RWPE1 (cell line): ENCODE data around the gene STK38.
"Not testable (repeated sequence)": the region's sequence is repeated elsewhere in the genome, so short reads cannot be mapped to it uniquely, and the experiment has no call there.

Source experiments
- CTCF ChIA-PET: fragments of 350-600 bp; sonication (Branson Sonifier 250); formaldehyde crosslinking; extraction: SDS; loops from one replicate; lab custom pipeline; 2021; lab: Yijun Ruan, JAX
- POLR2A ChIA-PET: fragments of 400-600 bp; formaldehyde crosslinking; extraction: SDS; loops from one replicate; lab custom pipeline; 2020; ENCODE audit warnings: antibody characterized with exemption; ENCODE audit not compliant: low non-redundant PET; lab: Yijun Ruan, JAX
- DNase-seq: peaks from one replicate; pipeline ENCODE4 v3.0.0; 2012; ENCODE audit warnings: low spot score
- H3K27ac ChIP-seq: fragments of 450-650 bp; 2 replicates; pipeline ENCODE4 v1.5.1; 2017
- TF ChIP-seq, protein P1 (sequence below): fragments of 450-650 bp; conservative IDR thresholded peaks from 2 replicates; pipeline ENCODE4 v1.5.1; 2017; ENCODE audit warnings: low read depth, mild to moderate bottlenecking

The STK38 gene

DNA sequence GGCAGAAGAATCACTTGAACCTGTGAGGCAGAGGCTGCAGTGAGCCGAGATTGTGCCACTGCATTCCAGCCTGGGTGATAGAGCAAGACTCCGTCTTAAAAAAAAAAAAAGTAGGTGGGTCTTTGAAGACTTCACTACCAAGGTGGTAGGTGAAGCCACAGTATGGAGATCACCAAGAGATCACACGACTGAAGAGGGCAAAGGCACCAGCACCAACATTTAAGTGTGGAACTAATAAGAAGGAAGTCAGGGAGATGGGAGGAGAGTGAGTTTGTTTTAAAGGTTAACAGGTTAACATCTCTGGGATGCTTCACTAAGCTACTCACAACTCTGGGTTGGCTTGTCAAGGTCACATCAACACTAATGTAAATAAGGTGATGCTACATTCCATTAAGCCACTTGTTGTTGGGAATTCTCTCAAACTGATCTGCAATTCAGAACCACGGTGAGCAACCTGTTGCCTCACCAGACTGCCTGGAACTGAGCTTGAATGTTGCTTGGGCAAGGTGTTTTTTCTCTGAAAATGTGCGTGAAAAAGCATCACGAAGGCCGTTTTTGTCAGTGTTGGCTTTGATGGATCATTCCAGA is 55.8 kb downstream of the STK38 start:
- no peak overlapping the region for H3K27ac ChIP-seq
- POLR2A ChIA-PET: no interaction called here
- DNase-seq: no peak
- CTCF ChIA-PET: no interaction called here
- TF ChIP-seq, protein P1, sequence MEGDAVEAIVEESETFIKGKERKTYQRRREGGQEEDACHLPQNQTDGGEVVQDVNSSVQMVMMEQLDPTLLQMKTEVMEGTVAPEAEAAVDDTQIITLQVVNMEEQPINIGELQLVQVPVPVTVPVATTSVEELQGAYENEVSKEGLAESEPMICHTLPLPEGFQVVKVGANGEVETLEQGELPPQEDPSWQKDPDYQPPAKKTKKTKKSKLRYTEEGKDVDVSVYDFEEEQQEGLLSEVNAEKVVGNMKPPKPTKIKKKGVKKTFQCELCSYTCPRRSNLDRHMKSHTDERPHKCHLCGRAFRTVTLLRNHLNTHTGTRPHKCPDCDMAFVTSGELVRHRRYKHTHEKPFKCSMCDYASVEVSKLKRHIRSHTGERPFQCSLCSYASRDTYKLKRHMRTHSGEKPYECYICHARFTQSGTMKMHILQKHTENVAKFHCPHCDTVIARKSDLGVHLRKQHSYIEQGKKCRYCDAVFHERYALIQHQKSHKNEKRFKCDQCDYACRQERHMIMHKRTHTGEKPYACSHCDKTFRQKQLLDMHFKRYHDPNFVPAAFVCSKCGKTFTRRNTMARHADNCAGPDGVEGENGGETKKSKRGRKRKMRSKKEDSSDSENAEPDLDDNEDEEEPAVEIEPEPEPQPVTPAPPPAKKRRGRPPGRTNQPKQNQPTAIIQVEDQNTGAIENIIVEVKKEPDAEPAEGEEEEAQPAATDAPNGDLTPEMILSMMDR: no peak

DNA sequence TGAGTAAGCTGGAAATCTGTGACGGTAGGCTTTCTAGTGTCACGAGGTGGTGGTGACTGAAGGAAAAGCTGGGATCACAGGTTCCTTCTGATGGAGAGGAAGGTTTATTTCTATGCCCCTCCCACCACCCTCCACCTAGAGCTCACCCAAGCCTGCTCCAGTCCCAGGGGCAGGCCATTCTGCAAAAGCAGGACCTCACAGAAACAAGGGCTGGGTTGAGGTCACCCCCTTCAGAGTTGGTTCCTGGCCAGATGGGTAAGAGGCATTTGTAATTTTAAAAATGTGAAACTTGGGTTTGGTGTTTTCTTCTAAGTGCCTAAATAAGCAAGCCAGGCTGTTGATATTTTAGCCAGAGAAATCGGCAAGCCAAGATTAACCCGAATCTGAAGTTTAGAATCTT is 57.9 kb downstream of the STK38 start:
- H3K27ac ChIP-seq: no peak overlapping the region
- CTCF ChIA-PET: no interaction called here
- TF ChIP-seq, protein P1: no peak
- POLR2A ChIA-PET: interaction anchor here (0.6 kb wide), 1 partner anchor 26 kb away, joined by 4 read pairs; no protein-coding TSS in a partner anchor
- DNase-seq: no peak

DNA sequence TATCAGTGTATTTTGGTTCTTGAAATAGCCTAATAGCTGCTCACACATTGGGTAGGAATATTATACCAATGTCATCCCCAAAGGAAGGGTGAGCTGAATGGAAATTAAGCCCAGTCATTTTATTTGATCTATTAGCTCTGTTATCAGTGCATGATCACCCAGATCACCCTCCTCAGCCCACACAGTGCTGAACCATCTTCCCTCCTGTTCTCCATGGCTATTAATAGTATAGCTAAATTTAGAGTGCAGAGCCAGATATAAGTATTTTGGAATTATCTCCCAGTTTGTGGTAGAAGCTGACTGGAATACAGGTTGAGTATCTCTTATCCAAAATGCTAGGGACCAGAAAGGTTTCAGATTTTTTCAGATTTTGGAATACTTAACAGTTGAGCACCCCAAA is 59.1 kb downstream of the STK38 start:
- no peak overlapping the region for H3K27ac ChIP-seq
- TF ChIP-seq, protein P1: no peak
- POLR2A ChIA-PET: no interaction called here
- DNase-seq: no peak
- CTCF ChIA-PET: no interaction called here

DNA sequence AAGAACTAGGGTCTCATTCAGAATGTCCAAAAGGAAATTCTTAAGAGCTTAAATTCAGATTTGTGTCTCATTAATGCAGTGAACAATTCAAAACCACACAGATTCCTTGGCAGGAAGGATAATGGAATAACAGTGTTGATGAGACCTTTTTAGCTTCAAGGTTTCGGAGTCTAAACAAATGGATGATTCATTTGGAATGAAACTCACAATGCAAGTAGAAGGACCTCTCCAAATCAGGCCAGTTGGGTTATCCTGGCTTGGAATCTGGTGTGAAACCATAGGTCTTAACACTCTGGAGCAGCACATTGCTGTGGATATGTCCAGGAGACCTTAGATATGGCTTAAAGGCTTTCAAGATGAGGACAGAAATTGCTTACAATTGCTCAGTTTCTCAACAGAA is 59.6 kb downstream of the STK38 start:
- H3K27ac ChIP-seq: no peak overlapping the region
- TF ChIP-seq, protein P1: no peak
- ChIA-PET POLR2A (no interaction called here), CTCF (no interaction called here)
- no peak for DNase-seq

DNA sequence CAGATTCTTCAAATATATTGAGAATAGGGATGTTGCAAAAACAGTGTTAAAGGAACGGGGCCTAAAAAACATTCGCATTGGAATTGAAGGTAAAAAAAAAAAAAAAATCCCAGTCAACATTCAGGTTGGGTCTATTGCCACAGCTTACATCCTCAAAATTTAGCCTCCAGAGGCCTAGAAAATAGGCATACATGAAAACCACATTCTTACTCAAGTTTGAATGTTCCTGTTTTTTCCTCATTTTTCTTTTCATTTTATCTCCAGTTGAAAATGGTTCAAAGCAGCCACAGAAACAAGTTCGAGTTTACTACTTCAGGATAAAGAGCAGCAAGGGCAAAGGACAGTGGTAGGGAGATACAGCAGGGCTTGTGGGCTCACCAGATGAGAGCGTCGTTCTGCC is 62.5 kb downstream of the STK38 start:
- no peak for DNase-seq
- TF ChIP-seq, protein P1: no peak
- POLR2A ChIA-PET: no interaction called here
- H3K27ac ChIP-seq: no peak overlapping the region
- CTCF ChIA-PET: interaction anchor here (0.6 to 0.7 kb wide), 4 partner anchors 76 to 1816 kb away, joined by 3 to 4 read pairs (median 3); no protein-coding TSS in a partner anchor

DNA sequence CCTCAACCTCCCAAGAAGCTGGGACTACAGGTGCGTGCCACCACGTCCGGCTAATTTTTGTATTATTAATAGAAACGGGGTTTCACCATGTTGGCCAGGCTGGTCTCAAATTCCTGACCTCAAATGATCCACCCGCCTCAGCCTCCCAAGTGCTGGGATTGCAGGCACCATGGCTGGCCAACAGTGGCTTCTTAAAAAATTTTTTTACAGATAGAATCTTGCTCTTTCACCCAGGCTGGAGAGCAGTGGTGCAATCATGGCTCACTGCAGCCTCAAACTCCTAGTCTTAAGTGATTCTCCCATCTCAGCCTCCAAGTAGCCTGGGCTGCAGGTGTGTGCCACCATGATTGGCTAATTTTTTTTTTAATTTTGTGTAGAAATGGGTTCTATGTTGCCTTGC is 64.0 kb downstream of the STK38 start:
- CTCF ChIA-PET, DNase-seq, H3K27ac ChIP-seq, POLR2A ChIA-PET: not testable (repeated sequence)

DNA sequence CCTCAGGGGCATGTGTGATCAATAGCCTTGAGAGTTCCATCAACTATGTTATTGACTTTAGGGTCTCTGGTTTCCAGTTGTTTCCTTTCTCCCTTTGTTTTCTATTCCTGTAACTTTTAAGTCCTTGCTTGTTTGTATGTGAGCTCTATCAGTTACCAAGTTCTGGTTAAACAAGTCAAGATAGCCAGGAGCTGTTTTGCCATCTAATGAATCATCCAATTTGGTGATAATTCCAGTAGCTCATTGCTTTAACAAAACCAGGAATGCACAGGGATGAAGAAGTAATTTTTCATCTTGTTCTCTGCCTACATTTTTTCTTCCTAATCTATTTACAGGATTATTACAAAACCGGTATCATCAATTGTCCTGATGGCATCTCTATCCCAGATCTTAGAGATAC is 68.0 kb downstream of the STK38 start:
- TF ChIP-seq, protein P1: no peak
- DNase-seq: no peak
- no peak overlapping the region for H3K27ac ChIP-seq
- POLR2A ChIA-PET: no interaction called here
- CTCF ChIA-PET: interaction anchor here (0.7 kb wide), 1 partner anchor 17 kb away, joined by 5 read pairs; no protein-coding TSS in a partner anchor
